Kidney capillary endothelial cell (primary cell): ENCODE measurements around the gene C17orf107.

Experiments used
- DNase-seq: peaks from one replicate; pipeline ENCODE4 v3.0.0-alpha.2; 2018; ENCODE audit warnings: low spot score

The C17orf107 gene

DNA sequence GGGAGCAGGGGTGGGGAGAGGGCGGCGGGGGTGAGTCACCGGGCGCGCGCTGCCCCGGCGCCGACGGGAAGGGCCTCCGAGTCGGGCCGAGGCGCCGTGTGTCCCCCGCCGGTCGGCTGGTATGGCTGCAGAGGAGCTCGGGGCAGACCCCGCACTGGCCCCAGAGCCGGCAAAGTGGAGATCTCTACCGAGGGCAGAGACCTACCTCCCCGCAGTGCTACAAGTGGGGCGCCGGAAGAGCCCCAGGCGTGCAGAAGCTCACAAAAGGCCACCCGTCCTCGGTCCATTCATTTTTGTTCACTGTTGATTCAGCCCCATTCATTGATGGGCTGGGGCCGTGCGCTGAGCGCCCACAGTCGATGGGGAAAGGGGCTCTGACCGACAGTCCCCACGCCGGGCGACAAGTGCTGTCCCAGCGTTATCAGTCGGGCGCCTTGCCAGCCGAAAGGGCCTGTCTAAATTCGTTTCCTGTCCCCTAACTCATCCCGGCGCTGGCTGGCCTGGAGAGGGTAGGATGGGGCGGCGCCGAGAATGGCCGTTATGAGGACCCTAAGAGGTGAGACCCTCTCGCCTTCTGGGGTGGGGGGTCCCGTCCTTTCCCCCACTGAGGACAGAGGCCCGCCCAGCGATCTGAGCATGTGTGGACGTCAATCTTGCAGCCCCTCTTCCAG lies 50.9 kb downstream of the C17orf107 start:
- DNase-seq = no peak

DNA sequence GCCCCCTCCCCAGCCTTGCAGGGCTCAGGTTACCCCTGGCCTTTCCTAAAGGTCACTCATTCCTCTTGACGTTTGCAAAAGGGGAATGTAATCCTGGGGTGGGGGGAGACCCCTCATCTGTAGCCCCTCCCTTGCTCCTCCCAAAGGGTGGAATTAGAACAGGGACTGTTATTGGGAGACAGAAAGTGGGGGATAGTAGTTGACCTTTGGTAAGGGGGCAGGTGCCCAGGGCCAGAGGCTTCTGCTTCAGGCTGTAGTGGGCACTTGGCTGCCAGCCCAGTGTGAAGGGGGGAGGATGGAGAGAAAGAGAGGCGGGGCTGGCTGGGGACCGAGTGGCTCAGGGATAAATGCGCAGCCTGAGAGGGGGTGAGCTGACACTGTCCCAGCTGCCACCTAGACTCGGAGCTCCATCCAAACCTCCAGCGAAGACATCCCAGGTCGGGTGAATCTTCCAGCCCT lies 51.4 kb downstream of the C17orf107 start, which contains the start of gene ENO3:
Gene ENO3 (plus strand): TSS at position 374 of the 459 bp plus-strand sequence. CDS start 711 bp downstream, outside the sequence.
- no peak for DNase-seq

DNA sequence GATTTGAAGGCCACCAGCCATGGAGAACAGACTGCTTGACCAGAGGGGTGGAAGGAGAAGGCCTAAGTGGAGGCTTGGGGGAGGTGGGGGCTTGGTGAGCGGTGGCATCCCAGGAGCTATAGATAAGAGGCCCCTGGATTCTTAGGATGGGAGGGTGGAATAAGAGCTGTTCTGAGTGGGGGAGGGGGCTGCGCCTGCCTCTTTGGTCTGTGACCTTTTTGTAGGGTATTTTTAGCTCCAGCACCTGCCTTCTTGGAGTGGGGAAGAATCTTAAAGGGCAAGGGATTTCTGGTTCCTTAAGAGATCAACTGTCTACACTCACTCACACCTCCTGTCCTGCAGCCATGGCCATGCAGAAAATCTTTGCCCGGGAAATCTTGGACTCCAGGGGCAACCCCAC lies 52.1 kb downstream of the C17orf107 start:
- no peak for DNase-seq
